DND-41 (cell line): Measurements from ENCODE around the gene WIPI1.

Experiments used
- EZH2 ChIP-seq: IDR thresholded peaks from 3 replicates; pipeline ENCODE4 v1.6.1; 2012; ENCODE audit warnings: borderline replicate concordance, low read depth, mild to moderate bottlenecking, moderate library complexity, low read length, inconsistent platforms; ENCODE audit not compliant: severe bottlenecking
- TF ChIP-seq, protein P1 (sequence below): IDR thresholded peaks from 2 replicates; pipeline ENCODE4 v1.5.1; 2012; ENCODE audit warnings: borderline replicate concordance, low read length, moderate library complexity, mild to moderate bottlenecking; ENCODE audit not compliant: poor library complexity, severe bottlenecking; ENCODE audit errors: extremely low read depth

GRCh38 chr17:68427575-68427974 lies 29.7 kb downstream of the WIPI1 start:
- TF ChIP-seq, protein P1, sequence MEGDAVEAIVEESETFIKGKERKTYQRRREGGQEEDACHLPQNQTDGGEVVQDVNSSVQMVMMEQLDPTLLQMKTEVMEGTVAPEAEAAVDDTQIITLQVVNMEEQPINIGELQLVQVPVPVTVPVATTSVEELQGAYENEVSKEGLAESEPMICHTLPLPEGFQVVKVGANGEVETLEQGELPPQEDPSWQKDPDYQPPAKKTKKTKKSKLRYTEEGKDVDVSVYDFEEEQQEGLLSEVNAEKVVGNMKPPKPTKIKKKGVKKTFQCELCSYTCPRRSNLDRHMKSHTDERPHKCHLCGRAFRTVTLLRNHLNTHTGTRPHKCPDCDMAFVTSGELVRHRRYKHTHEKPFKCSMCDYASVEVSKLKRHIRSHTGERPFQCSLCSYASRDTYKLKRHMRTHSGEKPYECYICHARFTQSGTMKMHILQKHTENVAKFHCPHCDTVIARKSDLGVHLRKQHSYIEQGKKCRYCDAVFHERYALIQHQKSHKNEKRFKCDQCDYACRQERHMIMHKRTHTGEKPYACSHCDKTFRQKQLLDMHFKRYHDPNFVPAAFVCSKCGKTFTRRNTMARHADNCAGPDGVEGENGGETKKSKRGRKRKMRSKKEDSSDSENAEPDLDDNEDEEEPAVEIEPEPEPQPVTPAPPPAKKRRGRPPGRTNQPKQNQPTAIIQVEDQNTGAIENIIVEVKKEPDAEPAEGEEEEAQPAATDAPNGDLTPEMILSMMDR: no peak
- TF ChIP-seq EZH2: no peak
